BLaER1 treated with 17β-estradiol and CSF1 and Interleukin-3, amounts not matched to agents 10 nM and 100 nM (cell line): ENCODE measurements around the gene ITPRID2.
A peak's percentile ranks its signal among the peaks of the same experiment; 100 is the strongest.
"Not testable (repeated sequence)": the region's sequence is repeated elsewhere in the genome, so short reads cannot be mapped to it uniquely, and the experiment has no call there.

Source experiments
- H3K27ac ChIP-seq, 11 experiments: shearing (Covaris generic); formaldehyde crosslinking; 2 replicates each; pipeline ENCODE4 v1.8.1; 2022
- H3K27me3 ChIP-seq, 11 experiments: shearing (Covaris generic); formaldehyde crosslinking; 2 replicates each; pipeline ENCODE4 v1.8.1; 2022
- H3K36me3 ChIP-seq, 11 experiments: shearing (Covaris generic); formaldehyde crosslinking; 2 replicates each; pipeline ENCODE4 v1.8.1; 2022
- H3K4me1 ChIP-seq, 10 experiments: shearing (Covaris generic); formaldehyde crosslinking; 2 replicates each; pipeline ENCODE4 v1.8.1; 2022
- H3K4me2 ChIP-seq, 11 experiments: shearing (Covaris generic); formaldehyde crosslinking; 2 replicates each; pipeline ENCODE4 v1.8.1; 2022
- H3K4me3 ChIP-seq, 10 experiments: shearing (Covaris generic); formaldehyde crosslinking; 2 replicates each; pipeline ENCODE4 v1.8.1; 2022
- H3K9ac ChIP-seq, 11 experiments: shearing (Covaris generic); formaldehyde crosslinking; 2 replicates each; pipeline ENCODE4 v1.8.1; 2022
- H3K9me3 ChIP-seq, 11 experiments: shearing (Covaris generic); formaldehyde crosslinking; replicated peaks in 1 of 11; 2 replicates each; pipeline ENCODE4 v1.8.1; 2022
- H4K20me1 ChIP-seq, 11 experiments: shearing (Covaris generic); formaldehyde crosslinking; 2 replicates each; pipeline ENCODE4 v1.8.1; 2022
- Cebpa-rat ChIP-seq, 11 experiments: shearing (Covaris generic); IDR thresholded peaks; 2 replicates each; pipeline ENCODE4 v1.8.1; 2022

ITPRID2 gene

DNA sequence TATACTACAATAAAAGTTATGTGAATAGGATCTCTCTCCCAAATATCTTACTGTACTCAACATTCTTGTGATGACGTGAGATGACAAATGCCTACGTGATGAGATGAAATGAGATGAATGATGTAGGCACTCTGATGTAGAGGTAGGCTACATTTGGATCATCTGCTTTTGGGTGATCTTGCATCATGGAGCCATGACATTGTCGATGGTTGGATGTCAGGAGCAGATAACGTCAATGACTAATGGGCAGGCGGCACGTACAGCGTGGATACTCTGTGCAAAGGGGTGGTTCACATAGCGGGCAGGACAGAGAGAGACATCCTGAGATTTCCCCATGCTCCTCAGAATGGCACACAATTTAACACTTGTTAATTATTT is 53.4 kb downstream of the ITPRID2 start:
- TF ChIP-seq Cebpa-rat (IDR thresholded peaks at IDR 0.05) = no peak
- no peak overlapping the region for H3K9ac ChIP-seq
- H4K20me1 ChIP-seq = no peaks in the 10 kb centered on the region
- no peak overlapping the region for H3K4me3 ChIP-seq
- H3K27ac ChIP-seq = no peak overlapping the region
- H3K4me2 ChIP-seq = no peak overlapping the region
- H3K36me3 ChIP-seq = no peaks in the 10 kb centered on the region
- no peaks in the 10 kb centered on the region for H3K27me3 ChIP-seq
- peaks cover 0 to 6% (median 0%) of the 10 kb centered on the region in 10 experiments; a peak in 2 of 20 replicates for H3K4me1 ChIP-seq
- no peaks in the 10 kb centered on the region for H3K9me3 ChIP-seq

GRCh38 chr2:181946444-181947127 is 55.1 kb downstream of the ITPRID2 start:
- no peak overlapping the region for H3K4me3 ChIP-seq
- TF ChIP-seq Cebpa-rat (IDR thresholded peaks at IDR 0.05) = no peak
- H3K27me3 ChIP-seq = no peaks in the 10 kb centered on the region
- no peaks in the 10 kb centered on the region for H3K9me3 ChIP-seq
- H4K20me1 ChIP-seq = no peaks in the 10 kb centered on the region
- no peak overlapping the region for H3K4me2 ChIP-seq
- H3K36me3 ChIP-seq = no peaks in the 10 kb centered on the region
- H3K9ac ChIP-seq = no peak overlapping the region
- peaks cover 0 to 6% (median 0%) of the 10 kb centered on the region in 10 experiments; a peak in 2 of 20 replicates for H3K4me1 ChIP-seq
- no peak overlapping the region for H3K27ac ChIP-seq

GRCh38 chr2:181947273-181947672 is 55.7 kb downstream of the ITPRID2 start:
- no peak overlapping the region for H3K9ac ChIP-seq
- no peak for TF ChIP-seq Cebpa-rat (IDR thresholded peaks at IDR 0.05)

GRCh38 chr2:181948227-181948626 is 56.7 kb downstream of the ITPRID2 start:
- Histone ChIP-seq H3K36me3 (no peaks in the 10 kb centered on the region), H3K4me2 (no peak overlapping the region), H3K9ac (no peak overlapping the region), H3K4me1 (peaks cover 0 to 6% (median 0%) of the 10 kb centered on the region in 10 experiments; a peak in 2 of 20 replicates), H4K20me1 (no peaks in the 10 kb centered on the region), H3K9me3 (no peaks in the 10 kb centered on the region), H3K4me3 (no peak overlapping the region), H3K27ac (no peak overlapping the region), H3K27me3 (no peaks in the 10 kb centered on the region)
- TF ChIP-seq Cebpa-rat (IDR thresholded peaks at IDR 0.05) = no peak

More at GRCh38 chr2:181947273-181947672, 55.7 kb downstream of the ITPRID2 start:
- Histone ChIP-seq H3K4me1 (peaks cover 0 to 6% (median 0%) of the 10 kb centered on the region in 10 experiments; a peak in 2 of 20 replicates), H3K4me3 (no peak overlapping the region), H4K20me1 (no peaks in the 10 kb centered on the region), H3K27me3 (no peaks in the 10 kb centered on the region), H3K4me2 (no peak overlapping the region), H3K9me3 (no peaks in the 10 kb centered on the region), H3K36me3 (no peaks in the 10 kb centered on the region), H3K27ac (no peak overlapping the region)

- no peaks in the 10 kb centered on the region for H3K27me3 ChIP-seq
- no peaks in the 10 kb centered on the region for H4K20me1 ChIP-seq
- no peak overlapping the region for H3K9ac ChIP-seq
- H3K9me3 ChIP-seq = no peaks in the 10 kb centered on the region
- H3K4me1 ChIP-seq = peaks cover 0 to 5% (median 0%) of the 10 kb centered on the region in 10 experiments; a peak in 2 of 20 replicates
- no peak overlapping the region for H3K27ac ChIP-seq
- H3K36me3 ChIP-seq = no peaks in the 10 kb centered on the region
- TF ChIP-seq Cebpa-rat (IDR thresholded peaks at IDR 0.05) = no peak
- no peak overlapping the region for H3K4me3 ChIP-seq
- no peak overlapping the region for H3K4me2 ChIP-seq
These were observed 57.5 kb downstream of the ITPRID2 start for GRCh38 chr2:181949047-181949446.

GRCh38 chr2:181952404-181953226 is 61.1 kb downstream of the ITPRID2 start:
- TF ChIP-seq Cebpa-rat (IDR thresholded peaks at IDR 0.05) = no peak
- H3K27ac ChIP-seq = no peak overlapping the region
- H3K4me2 ChIP-seq = no peak overlapping the region
- no peak overlapping the region for H3K9ac ChIP-seq
- H3K9me3 ChIP-seq = no peaks in the 10 kb centered on the region
- H3K36me3 ChIP-seq = no peaks in the 10 kb centered on the region
- no peaks in the 10 kb centered on the region for H4K20me1 ChIP-seq
- H3K4me3 ChIP-seq = no peak overlapping the region
- peaks cover 0 to 11% (median 0%) of the 10 kb centered on the region in 10 experiments; a peak in 2 of 20 replicates for H3K4me1 ChIP-seq
- no peaks in the 10 kb centered on the region for H3K27me3 ChIP-seq

GRCh38 chr2:181953881-181954537 is 62.5 kb downstream of the ITPRID2 start:
- no peaks in the 10 kb centered on the region for H3K27me3 ChIP-seq
- H4K20me1 ChIP-seq = no peaks in the 10 kb centered on the region
- no peak for TF ChIP-seq Cebpa-rat (IDR thresholded peaks at IDR 0.05)
- no peak overlapping the region for H3K9ac ChIP-seq
- no peak overlapping the region for H3K27ac ChIP-seq
- no peaks in the 10 kb centered on the region for H3K9me3 ChIP-seq
- H3K4me3 ChIP-seq = no peak overlapping the region
- H3K4me1 ChIP-seq = peaks cover 0 to 11% (median 0%) of the 10 kb centered on the region in 10 experiments; a peak in 3 of 20 replicates
- no peaks in the 10 kb centered on the region for H3K36me3 ChIP-seq
- peak overlapping the region in 2 of 11 experiments; percentile 9 to 35; a peak in 1 of 22 replicates for H3K4me2 ChIP-seq

GRCh38 chr2:181954538-181954883 is 63.0 kb downstream of the ITPRID2 start:
- no peaks in the 10 kb centered on the region for H3K9me3 ChIP-seq
- no peak overlapping the region for H3K9ac ChIP-seq
- peaks cover 0 to 11% (median 0%) of the 10 kb centered on the region in 10 experiments; a peak in 3 of 20 replicates for H3K4me1 ChIP-seq
- no peak for TF ChIP-seq Cebpa-rat (IDR thresholded peaks at IDR 0.05)
- H3K36me3 ChIP-seq = no peaks in the 10 kb centered on the region
- no peak overlapping the region for H3K4me3 ChIP-seq
- no peaks in the 10 kb centered on the region for H3K27me3 ChIP-seq
- peak overlapping the region in 2 of 11 experiments; percentile 9 to 35; a peak in 1 of 22 replicates for H3K4me2 ChIP-seq
- H3K27ac ChIP-seq = no peak overlapping the region
- H4K20me1 ChIP-seq = no peaks in the 10 kb centered on the region

DNA sequence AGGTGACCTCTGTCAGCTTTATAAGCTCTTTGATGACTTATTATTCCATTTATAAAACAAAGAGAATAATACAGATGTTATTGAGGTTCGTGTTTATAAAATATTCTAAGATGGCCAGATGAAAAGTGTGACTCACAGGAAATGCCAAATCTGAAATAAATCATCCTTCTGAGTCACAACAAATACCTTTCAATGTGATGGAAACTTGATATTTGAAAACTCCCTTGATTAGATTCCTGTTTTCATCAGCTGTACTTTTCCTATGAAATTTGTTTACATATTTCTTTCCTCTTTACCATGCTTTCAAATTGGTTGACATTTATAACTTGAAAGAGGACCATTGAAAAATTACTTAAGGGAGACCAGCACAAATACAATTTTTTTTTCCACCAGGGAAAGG is 63.5 kb downstream of the ITPRID2 start:
- Histone ChIP-seq H3K4me1 (peaks cover 0 to 11% (median 0%) of the 10 kb centered on the region in 10 experiments; a peak in 3 of 20 replicates), H3K4me2 (peak overlapping the region in 2 of 11 experiments; percentile 9 to 35; a peak in 1 of 22 replicates), H3K4me3 (no peak overlapping the region), H3K9me3 (no peaks in the 10 kb centered on the region), H3K27me3 (no peaks in the 10 kb centered on the region), H3K36me3 (no peaks in the 10 kb centered on the region), H4K20me1 (no peaks in the 10 kb centered on the region), H3K27ac (no peak overlapping the region), H3K9ac (no peak overlapping the region)
- TF ChIP-seq Cebpa-rat (IDR thresholded peaks at IDR 0.05) = no peak

DNA sequence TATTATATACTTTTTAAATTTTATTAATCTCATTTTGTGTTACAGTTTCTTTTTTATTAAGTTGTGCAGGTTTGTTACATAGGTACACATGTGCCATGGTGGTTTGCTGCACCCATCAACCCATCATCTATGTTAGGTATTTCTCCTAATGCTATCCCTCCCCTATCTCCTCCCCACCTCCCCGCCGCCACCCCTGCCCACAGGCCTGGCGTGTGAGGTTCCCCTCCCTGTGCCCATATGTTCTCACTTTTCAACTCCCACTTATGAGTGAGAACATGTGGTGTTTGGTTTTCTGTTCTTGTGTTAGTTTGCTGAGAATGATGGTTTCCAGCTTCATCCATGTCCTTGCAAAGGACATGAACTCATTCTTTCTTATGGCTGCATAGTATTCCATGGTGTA is 64.3 kb downstream of the ITPRID2 start:
- H3K9me3 ChIP-seq, H3K9ac ChIP-seq, H3K27ac ChIP-seq, H3K27me3 ChIP-seq, H3K36me3 ChIP-seq, H3K4me3 ChIP-seq, H3K4me2 ChIP-seq, H4K20me1 ChIP-seq: not testable (repeated sequence)
- H3K4me1 ChIP-seq = peaks cover 0 to 11% (median 0%) of the 10 kb centered on the region in 10 experiments; a peak in 3 of 20 replicates
